Dermis blood vessel endothelial cell (primary cell): ENCODE measurements around the gene SLC25A27. TPM values are rescaled to one million over a fixed set of nuclear protein-coding genes. Genes with fewer than 3 reads are reported as not detected.

Experiments used
- DNase-seq: peaks from one replicate; pipeline ENCODE4 v3.0.0; 2010
- total RNA-seq: library from RNA; depleted of rRNA; stranded (reverse); fragments of >200 nt; gene quantifications from 2 replicates; pipeline ENCODE4 v1.2.3, GENCODE V29; 2014

SLC25A27 gene
- total RNA-seq, 1 donor from 2014 or later = 6.3 TPM

DNA sequence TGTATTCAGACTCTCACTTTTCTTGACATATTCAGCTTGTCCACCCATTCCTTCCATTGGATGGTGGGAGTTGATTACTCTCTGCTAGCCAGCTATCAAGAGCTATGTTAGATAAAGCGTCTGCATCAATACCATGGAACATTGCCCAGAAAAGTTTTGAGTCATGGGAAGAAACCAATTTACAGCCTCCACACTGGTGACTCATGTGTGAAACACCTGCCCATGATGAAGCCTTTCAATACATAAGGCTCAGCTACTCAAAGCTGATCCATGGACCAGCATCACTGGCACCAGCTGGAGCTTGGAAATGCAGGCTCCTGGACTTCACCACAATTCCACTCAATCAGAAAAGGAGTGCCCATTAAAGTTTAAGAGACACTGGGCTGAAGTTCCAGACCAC lies 66.3 kb downstream of the SLC25A27 start:
- peak; percentile 10 for DNase-seq

DNA sequence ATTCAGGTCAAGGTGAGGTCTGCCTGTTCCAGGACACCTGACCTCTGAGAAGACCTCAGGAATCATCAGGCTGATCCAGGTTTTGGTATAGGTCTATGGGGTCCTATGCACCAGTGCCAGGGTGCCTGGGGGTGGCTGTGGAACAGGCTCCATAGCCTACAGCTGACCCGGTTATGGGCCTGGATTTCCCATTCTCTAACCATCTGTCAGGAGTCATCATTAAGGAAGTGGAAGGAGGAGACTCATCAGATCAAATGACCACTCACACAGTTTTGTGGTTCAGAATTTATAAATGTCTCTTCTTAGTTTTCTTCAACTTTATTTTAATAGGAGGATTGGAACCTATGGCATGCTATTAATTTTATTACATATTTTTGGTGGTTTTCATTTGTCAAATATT lies 67.6 kb downstream of the SLC25A27 start:
- no peak for DNase-seq

Other genes with a start within 250 kb of the SLC25A27 start
- 0.19 and 0.34 TPM in 2 replicates for gene RCAN2, start 161.5 kb upstream of the SLC25A27 start, total RNA-seq
- gene CYP39A1, start 157 bp upstream of the SLC25A27 start, total RNA-seq = 0.74 and 3.4 TPM in 2 replicates
- gene TDRD6, start 34.9 kb downstream of the SLC25A27 start, total RNA-seq = 0.05 and 0.17 TPM in 2 replicates
- not detected in 2 replicates for gene PLA2G7, start 82.4 kb downstream of the SLC25A27 start, total RNA-seq
- gene ANKRD66, start 94.0 kb downstream of the SLC25A27 start, total RNA-seq = not detected in 2 replicates
- not detected in 2 replicates for gene MEP1A, start 140.4 kb downstream of the SLC25A27 start, total RNA-seq